ACHN (cell line): ENCODE data around the gene PEPD.

Experiments used
- DNase-seq: peaks from one replicate; pipeline ENCODE4 v3.0.0-alpha.2; 2015
- in situ Hi-C: cut with HindIII; loops from 2 replicates; pipeline ENCODE4 v1.10.0; 2017; ENCODE audit warnings: low sequenced_read_pairs, low pct_ligation_motif_present, low pct_unique_long_range_greater_than_20kb

The PEPD gene

GRCh38 chr19:33517922-33518321 is 3.7 kb downstream of the PEPD start:
- DNase-seq = no peak
- in situ Hi-C loops = no loop called here

DNA sequence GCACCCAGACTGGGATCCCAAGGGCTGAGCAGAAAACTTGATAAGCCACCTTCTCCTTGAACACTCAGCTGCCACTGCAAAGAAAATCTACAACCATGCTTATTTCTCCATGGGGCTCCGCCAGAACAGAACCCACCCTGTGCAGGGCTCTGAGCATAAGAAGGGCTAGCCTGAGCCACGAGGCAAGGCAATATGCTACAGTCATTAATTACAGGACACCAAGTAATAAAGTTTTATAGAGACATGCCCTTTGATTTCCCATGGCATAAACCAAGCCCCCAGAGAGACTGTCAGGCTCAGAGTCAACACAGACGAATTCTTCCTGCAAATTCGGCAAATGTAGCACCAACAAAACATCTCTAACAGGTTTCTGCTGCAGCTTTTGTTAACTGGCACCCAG is 5.7 kb downstream of the PEPD start:
- DNase-seq = no peak
- in situ Hi-C loops = no loop called here

DNA sequence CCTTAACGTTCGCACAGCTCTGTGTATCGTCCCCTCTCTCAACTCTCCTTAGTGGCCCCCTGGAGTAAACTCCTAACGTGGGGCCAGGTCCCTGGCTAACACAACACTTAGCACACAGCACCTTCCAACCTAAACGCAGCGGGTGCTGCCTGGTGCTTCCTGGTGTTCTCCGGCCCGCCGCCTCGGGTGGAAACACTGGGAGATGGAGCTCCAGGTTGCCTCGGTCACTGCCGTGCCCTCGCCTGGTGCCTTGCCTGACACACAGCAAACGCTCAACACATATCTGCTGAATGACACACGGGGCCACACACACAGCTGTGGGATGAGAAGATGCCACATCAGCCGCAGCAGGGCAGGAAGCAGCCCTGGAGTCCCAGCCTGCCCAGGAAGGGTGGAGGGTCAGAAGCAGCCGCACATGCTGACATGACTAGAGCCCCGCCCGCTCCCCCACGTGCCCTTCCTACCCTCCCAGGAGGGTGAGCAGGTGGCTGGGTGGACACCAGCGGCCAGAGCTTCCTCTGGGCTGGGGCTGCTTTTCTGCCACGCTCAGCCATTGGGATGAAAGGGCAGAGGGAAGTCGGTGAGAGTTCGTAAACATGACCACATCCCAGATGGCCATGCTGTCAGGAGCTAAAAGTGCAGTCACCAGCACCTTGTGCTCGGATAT is 6.6 kb downstream of the PEPD start:
- no peak for DNase-seq
- in situ Hi-C loops = no loop called here

- in situ Hi-C loops = no loop called here
- DNase-seq = no peak
These were observed 8.2 kb downstream of the PEPD start for GRCh38 chr19:33513424-33513823.

DNA sequence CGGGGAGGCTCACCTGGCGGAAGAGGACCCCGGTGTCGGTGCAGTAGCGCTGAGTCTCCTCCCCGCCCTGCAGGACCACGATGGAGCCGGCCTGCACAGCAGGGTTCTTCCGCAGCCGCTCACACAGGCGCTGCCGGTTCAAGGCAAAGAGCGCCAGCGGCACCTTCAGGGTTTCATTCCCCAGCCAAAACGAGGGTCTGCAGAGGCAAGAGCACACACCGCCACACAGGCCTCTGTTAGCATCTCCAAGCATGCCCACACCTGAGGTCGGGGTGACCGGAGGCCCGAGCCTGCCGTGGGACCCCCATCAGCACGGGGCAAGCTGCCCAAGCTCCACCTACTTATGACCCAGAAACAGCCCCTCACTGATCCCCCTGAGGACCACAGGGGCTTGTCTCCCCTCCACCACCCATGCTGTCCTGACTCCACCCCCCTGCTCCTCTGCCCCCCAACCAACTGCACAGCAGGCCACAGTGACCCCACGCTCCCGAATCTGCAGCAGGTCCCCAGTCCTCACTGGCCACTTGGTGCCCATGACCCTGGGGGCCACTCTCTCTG is 8.9 kb downstream of the PEPD start:
- DNase-seq = no peak
- in situ Hi-C loops = no loop called here

- no peak for DNase-seq
- in situ Hi-C loops = no loop called here
These were observed 9.6 kb downstream of the PEPD start for GRCh38 chr19:33512021-33512420.

GRCh38 chr19:33511346-33511745 is 10.2 kb downstream of the PEPD start:
- DNase-seq = no peak
- in situ Hi-C loops = no loop called here

GRCh38 chr19:33510462-33511194 is 11.0 kb downstream of the PEPD start:
- in situ Hi-C loops = no loop called here

GRCh38 chr19:33509774-33510173 is 11.8 kb downstream of the PEPD start:
- no peak for DNase-seq
- in situ Hi-C loops = no loop called here

More at GRCh38 chr19:33510462-33511194, 11.0 kb downstream of the PEPD start:
- no peak for DNase-seq

- no peak for DNase-seq
- in situ Hi-C loops = no loop called here
These were observed 12.5 kb downstream of the PEPD start for GRCh38 chr19:33508941-33509614.

GRCh38 chr19:33508431-33508830 is 13.2 kb downstream of the PEPD start:
- in situ Hi-C loops = no loop called here
- DNase-seq = no peak

GRCh38 chr19:33508009-33508408 is 13.6 kb downstream of the PEPD start:
- in situ Hi-C loops = no loop called here
- no peak for DNase-seq

GRCh38 chr19:33507021-33507956 is 14.3 kb downstream of the PEPD start:
- in situ Hi-C loops = no loop called here
- DNase-seq = no peak

GRCh38 chr19:33506498-33506897 is 15.1 kb downstream of the PEPD start:
- in situ Hi-C loops = no loop called here
- no peak for DNase-seq

- in situ Hi-C loops = no loop called here
- no peak for DNase-seq
These were observed 15.8 kb downstream of the PEPD start for GRCh38 chr19:33505823-33506222.

GRCh38 chr19:33505148-33505547 is 16.4 kb downstream of the PEPD start:
- DNase-seq = no peak
- in situ Hi-C loops = no loop called here

DNA sequence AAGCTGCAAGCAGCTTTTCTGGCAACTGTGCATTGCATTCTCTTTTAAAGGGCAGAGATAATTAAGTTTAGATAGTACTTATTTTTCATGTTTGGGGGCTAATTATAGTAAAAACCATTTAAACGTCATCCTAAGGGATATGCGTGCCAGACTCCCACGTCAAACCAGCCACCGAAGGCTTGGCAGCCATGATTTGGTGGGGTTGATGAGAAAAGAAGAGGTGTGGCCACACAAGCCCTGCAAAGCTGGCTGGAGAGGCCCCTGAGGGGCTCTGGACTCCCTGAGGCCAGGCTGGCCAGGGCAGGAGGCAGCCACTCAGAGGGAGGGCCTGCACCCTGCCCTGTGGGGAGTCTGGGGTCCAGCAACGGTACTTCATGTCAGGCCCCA is 17.5 kb downstream of the PEPD start:
- in situ Hi-C loops = no loop called here

DNA sequence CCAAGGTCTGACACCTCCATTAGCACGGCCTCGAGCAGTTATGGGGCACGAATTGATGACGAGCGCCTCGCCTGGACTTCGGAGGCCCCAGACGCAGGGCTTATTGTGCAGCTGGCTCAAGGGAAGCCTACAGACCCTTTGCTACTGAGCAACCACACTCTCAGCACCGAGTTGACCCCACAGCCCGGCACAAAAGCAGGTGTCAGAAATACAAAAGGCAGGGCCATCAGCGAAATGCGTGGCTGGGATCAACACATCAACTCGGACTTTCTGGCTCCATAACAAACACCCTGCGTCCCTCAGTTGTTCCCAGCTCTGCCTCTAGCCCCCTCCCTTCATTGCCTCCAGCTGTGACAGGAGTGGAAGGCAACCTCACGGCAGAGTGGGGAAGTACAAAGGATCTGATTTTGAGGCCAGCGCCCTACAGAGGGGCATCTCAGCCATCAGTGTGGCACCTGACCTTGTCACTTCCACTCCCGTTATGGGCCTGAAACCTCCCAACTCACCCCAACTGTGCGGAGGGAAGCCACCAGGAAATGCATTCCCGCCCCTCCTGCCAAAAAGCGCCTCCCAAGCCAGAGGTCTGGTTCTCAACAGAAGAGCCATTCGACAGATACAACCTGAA is 18.0 kb downstream of the PEPD start:
- no peak for DNase-seq
- in situ Hi-C loops = no loop called here

More for the DNA sequence above, 17.5 kb downstream of the PEPD start:
- DNase-seq = no peak
